GM20431 (cell line): ENCODE measurements around the gene POGZ.

Source experiments
- in situ Hi-C: fragments of 300-500 bp; cut with MseI, MboI; formaldehyde crosslinking; loops from one replicate; pipeline ENCODE4 v1.15.0; 2020; ENCODE audit warnings: low sequenced_read_pairs; ENCODE audit not compliant: unreplicated experiment

Gene POGZ

DNA sequence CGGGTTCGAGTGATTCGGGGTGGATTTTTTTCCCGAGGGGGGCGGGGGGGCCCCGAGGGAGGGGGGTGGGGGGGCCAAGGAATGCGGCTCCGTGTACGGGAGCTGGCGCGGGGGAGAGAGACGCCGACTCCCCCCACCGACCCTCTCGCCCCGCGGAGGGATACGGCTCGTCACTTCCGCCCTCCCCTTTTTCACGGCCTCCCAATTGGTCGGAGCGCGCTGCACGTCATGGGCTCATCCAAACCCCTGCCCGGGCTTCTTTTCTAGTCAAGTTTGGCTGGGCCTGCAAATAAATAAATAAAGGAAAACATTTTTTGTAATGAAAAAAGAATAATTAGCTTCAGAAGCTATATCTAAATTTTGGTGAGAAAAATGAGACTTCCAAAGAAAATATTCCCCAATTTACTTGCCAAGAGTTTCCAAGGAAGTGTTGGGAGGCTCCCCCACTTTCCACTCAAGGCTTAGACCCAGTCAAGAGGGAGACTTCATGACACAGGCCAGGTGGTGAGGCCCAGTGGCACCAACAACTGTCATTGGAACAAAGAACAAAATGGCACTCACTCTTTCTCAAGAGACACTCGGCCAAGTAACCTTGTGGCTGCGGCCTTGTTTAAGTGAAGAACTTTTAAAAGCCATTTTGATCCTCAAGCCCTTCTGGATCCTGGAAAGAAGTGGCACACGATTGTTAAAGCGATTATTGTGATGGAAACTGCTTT is at the start of gene POGZ:
TSS of gene POGZ (minus strand) at position 164 of the 716 bp plus-strand sequence. CDS start 17,290 bp downstream, outside the sequence.
- in situ Hi-C loops: no loop called here

DNA sequence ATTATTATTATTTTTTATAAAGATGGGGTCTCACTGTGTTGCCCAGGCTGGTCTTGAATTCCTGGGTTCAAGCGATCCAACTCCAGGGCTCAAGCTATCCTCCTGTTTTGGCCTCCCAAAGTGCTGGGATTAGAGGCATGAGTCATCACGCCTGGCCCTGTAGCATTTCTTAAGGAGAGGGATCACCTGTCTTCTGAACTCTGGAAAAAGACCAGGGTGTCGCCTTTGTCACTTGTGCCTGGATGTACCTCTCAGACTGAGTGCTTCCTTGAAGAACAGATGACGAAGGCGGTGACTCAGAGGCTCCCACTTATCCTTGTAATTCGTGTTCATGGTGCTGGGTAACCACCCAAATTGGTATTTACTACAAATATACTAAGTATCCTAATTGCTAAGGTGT is 49.5 kb upstream of the POGZ start:
- in situ Hi-C loops: no loop called here

GRCh38 chr1:151504759-151505158 is 45.5 kb upstream of the POGZ start:
- in situ Hi-C loops: no loop called here

DNA sequence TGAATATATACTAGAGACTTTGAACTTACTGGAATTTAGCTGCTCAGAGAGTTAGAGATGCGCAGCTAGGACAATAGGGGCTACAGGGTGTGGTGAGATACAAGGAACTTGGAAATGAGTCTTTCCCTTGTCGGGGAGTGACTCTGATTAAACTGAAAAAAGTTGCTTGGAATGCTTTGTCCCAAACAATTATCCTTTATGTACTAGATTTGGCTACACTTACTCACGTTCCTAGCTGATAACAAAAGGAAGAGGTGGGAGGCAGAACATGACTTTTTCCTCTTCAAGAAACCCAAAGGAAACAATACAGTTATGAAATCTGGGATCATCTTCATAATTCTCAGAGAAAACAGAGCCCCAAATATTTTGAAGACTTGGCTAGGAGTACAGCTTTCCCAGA is 45.0 kb upstream of the POGZ start:
- in situ Hi-C loops: no loop called here

DNA sequence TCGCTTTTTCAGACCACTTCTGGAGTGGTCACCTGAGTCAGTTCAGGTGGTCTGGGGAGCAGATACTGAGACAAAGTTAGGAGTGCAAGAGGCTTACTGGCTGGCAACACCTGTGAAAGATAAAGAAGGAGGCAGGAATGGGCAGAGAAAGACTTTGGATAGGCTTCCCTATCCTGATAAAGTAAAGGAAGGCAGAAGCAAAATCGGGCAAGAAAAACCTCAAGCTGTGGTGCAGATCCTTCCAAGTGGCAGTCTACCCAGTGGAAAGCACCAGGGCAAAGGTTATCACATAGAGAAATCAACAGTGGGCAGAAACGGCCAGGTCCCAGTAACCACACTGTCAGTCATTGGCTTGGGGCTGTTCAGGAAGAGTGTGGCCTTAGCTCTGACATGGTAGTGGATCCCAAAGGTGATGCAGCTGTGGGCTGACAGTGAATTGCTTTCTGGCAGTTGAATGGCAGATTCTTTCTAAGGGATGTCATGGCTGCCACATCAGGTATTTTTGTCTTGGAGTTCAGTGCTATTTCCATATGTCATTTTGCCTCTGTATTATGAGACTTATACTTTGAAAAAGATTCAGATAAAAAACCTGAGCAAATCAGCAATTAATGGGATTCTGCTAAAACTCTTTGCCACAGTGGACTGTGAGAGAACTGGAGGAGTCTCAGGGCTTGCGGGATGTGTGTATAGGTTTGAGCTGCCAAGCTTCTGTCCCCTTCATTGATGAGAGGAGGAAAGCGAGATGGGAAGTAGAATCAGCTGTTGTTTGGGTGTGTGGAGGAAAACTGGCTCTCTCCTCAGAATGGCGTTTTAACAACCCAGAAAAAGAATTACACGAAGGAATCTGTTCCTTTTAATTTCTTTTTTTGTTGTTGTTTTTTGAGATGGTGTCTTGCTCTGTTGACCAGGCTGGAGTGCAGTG is 43.8 kb upstream of the POGZ start:
- in situ Hi-C loops: no loop called here

- in situ Hi-C loops: no loop called here
Measured at GRCh38 chr1:151502035-151502700, 42.9 kb upstream of the POGZ start.

GRCh38 chr1:151501474-151501873 is 42.2 kb upstream of the POGZ start:
- in situ Hi-C loops: no loop called here

GRCh38 chr1:151499930-151500329 is 40.6 kb upstream of the POGZ start:
- in situ Hi-C loops: no loop called here

GRCh38 chr1:151499365-151499764 is 40.1 kb upstream of the POGZ start:
- in situ Hi-C loops: no loop called here

GRCh38 chr1:151495316-151495715 is 36.0 kb upstream of the POGZ start:
- in situ Hi-C loops: no loop called here

DNA sequence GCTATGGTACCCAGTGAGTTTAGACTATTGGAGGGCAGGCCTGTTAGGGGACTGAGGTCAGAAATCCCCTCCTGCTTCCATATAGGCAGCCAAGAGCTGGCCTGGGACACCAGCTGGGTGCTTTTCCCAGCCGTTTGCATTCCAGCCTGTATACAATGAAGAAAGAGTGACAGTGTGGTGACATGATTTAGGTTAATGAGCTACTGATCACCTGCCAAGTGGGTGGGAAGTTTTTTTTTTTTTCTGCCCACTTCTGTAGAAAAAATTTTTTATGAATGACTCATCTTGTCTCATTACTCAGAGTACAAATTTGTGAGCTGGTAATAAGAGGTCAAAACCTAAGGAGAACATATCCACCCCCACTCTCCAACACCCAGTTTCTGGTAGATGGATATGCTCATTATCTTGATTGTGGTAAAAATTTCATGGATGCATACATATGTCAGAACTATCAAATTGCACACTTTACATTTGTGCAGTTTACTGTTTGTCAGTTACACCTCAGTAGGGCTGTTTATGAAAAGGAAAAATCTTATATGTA is 35.5 kb upstream of the POGZ start:
- in situ Hi-C loops: no loop called here

GRCh38 chr1:151493042-151493441 is 33.7 kb upstream of the POGZ start:
- in situ Hi-C loops: no loop called here

- in situ Hi-C loops: no loop called here
Measured at GRCh38 chr1:151492120-151492519, 32.8 kb upstream of the POGZ start.

- in situ Hi-C loops: no loop called here
Measured at GRCh38 chr1:151491641-151492040, 32.3 kb upstream of the POGZ start.

- in situ Hi-C loops: no loop called here
Measured at GRCh38 chr1:151486557-151486956, 27.3 kb upstream of the POGZ start.

GRCh38 chr1:151485685-151486255 is 26.5 kb upstream of the POGZ start:
- in situ Hi-C loops: no loop called here

DNA sequence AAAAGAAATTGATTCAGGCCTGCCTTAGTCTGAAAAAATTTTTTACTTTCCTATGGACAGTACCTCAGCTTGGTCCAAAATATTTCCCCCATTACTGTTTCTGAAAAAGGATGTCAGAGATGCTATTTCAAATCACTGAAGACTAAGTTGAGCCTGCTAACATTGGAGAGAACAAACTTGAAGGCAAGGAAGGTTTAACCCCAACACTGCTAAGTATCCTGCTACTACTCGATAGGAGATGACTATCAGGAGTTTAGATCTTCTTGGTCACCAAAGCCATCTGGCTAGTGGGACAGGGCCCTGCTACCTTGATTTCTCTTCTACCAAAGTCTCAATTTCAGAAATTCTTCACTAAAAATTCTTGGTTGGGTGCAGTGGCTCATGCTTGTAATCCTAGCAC is 22.7 kb upstream of the POGZ start:
- in situ Hi-C loops: no loop called here

GRCh38 chr1:151479462-151479861 is 20.2 kb upstream of the POGZ start:
- in situ Hi-C loops: no loop called here

- in situ Hi-C loops: no loop called here
Measured at GRCh38 chr1:151478923-151479322, 19.6 kb upstream of the POGZ start.

- in situ Hi-C loops: no loop called here
Measured at GRCh38 chr1:151478140-151478812, 19.0 kb upstream of the POGZ start.
